Activated T-cell treated with anti-CD3 and anti-CD28 coated beads, Interleukin-2, amount 50 U/mL, for 48 hours (primary cell): ENCODE data around the gene WFDC2.

Experiments used
- DNase-seq, 2 experiments: peaks; one replicate each; pipeline ENCODE4 v3.0.0-alpha.2; 2020

Gene WFDC2

GRCh38 chr20:45469336-45470261 is at the start of gene WFDC2:
Gene WFDC2, plus strand, starts transcription at chr20:45469753. Its CDS starts 29 bp downstream, at chr20:45469782.
- DNase-seq, result no peak

DNA sequence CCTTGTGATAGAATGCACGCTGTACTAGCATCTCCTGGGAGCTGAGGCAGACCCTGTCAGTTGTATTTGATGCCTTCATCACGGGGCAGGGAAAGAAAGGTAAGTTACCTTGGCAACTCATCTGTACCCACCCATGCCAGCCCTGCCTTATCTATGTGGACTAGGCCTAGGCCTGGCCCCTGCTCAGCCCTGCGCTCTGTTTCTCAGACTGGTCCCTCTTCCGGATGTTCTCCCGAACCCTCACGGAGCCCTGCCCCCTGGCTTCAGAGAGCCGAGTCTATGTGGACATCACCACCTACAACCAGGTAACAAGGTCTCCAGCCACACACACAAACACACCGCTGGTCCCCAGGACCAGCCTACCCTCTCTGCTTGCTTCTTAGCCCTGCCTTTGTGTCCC is 49.4 kb upstream of the WFDC2 start:
- no peak for DNase-seq

GRCh38 chr20:45423700-45424099 is 45.9 kb upstream of the WFDC2 start:
- no peak for DNase-seq

DNA sequence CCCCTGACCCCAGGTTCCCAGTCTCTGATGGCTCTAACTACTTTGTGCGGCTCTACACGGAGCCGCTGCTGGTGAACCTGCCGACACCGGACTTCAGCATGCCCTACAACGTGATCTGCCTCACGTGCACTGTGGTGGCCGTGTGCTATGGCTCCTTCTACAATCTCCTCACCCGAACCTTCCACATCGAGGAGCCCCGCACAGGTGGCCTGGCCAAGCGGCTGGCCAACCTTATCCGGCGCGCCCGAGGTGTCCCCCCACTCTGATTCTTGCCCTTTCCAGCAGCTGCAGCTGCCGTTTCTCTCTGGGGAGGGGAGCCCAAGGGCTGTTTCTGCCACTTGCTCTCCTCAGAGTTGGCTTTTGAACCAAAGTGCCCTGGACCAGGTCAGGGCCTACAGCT is 44.0 kb upstream of the WFDC2 start:
- DNase-seq, result no peak

DNA sequence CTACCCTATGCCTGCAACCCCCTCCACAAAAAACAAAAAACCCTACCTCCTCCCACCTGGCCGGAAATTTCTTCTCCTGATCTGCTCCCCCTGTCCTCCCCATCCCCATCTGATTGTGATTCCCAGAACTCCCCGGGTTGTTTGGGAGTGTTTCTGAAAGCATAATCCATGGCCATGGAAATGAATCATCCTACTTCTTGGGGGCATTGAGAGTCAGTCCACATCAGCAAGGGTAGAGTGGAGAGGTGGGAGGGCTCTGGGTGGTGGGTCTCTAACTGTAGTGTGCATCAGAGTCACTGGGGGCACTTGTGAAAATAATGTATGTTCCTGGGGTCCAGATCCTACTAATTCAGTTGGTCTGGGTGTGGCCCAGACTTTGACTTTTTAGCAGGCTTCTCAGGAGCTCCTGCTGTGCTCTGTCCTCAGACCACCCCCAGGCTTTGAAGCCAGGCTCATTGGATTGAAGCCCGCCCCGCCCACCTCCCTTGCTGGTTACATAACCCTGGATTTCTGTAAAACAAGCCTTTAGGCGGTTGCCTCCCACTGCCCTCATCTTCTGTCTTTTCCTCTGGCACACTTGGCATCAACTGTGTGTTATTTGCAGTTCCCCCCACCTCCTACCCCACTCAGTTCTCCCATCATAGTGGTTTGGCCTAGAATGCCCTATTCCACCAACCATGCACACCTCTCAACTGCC is 43.1 kb upstream of the WFDC2 start:
- no peak for DNase-seq

DNA sequence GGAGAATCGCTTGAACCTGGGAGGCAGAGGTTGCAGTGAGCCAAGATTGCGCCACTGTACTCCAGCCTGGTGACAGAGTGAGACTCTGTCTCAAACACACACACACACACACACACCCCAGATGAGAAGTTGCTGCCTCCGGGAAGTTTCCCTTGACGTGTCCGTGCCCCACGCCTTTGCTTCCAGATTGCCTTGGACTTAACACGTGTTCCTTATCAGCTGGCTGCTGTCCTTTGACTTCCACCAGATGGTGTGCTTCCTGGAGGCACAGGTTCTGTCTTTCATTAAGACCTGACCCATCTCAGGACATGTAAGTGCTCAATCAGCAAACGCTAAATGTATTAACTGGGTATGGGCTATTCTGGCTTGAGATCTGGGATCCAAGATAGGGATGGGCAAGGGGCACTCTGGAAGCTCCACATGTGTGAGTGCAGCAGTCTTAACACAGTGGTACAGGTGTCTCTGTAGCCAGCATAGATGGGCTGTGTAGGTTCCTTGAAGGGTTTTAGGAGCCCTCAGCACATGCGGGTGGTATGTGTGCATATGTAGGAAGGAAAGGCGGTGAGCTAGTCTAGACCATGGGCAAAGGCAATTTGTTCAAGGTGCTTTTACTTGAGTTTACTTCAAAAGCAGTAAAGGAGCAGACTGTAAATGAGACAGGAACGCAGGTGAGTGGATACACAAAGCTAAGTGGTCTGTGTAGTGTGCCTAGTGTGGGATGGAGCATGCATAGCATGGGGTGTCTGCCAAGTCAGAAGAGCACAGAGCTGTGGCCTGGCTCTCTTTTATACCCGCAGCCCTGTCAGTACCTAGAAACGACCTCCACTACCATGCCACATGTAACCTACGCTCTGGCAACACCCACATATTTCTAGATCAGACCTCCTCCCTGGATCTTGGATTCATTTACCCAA is 42.1 kb upstream of the WFDC2 start:
- DNase-seq, result no peak

GRCh38 chr20:45429618-45430017 is 39.9 kb upstream of the WFDC2 start:
- no peak for DNase-seq

- DNase-seq, result no peak
Measured at GRCh38 chr20:45432294-45432693, 37.3 kb upstream of the WFDC2 start.

- no peak for DNase-seq
Measured at GRCh38 chr20:45433316-45433715, 36.2 kb upstream of the WFDC2 start.

- no peak for DNase-seq
Measured at GRCh38 chr20:45433976-45434375, 35.6 kb upstream of the WFDC2 start.

- DNase-seq, result peak; percentile 93 to 94
Measured at GRCh38 chr20:45436732-45437485, 32.6 kb upstream of the WFDC2 start.

DNA sequence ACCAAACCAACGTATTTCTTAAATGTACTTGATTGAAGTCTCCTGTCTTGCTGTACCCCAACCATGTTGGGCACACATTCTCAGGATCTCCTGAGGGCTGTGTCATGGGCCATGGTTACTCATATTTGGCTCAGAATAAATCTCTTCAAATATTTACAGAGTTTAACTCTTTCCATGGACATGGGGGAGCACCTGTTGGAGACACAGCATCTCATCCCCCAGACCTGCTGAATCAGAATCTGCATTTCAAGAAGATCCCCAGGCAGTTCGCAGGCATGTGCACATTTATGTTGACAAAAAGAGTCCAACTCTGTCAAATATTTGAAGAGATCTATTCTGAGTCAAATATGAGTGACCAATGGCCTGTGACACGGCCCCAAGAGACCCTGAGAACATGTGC is 29.1 kb upstream of the WFDC2 start:
- no peak for DNase-seq

GRCh38 chr20:45440891-45441685 is 28.5 kb upstream of the WFDC2 start:
- DNase-seq, result no peak

DNA sequence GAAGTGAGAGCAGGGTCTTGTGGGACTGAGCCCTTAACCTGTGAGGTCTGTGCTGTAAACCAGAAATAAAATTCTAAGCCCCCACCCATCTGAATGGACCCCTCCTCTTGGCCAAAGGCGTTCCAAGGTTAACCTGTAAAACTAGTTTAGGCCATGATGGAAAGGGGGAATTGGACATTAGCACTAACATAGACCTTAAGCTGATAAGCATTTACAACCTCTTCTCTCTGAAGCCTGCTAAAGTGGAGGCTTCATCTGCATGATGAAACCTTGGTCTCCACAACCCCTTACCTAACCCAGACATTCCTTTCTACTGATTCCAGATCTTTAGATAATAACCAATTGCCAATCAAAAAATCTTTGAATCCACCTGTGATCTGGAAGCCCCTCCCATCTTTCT is 27.8 kb upstream of the WFDC2 start:
- no peak for DNase-seq

- DNase-seq, result no peak
Measured at GRCh38 chr20:45444050-45444449, 25.5 kb upstream of the WFDC2 start.

GRCh38 chr20:45445805-45446562 is 23.6 kb upstream of the WFDC2 start:
- peak; percentile 62 to 71 for DNase-seq

DNA sequence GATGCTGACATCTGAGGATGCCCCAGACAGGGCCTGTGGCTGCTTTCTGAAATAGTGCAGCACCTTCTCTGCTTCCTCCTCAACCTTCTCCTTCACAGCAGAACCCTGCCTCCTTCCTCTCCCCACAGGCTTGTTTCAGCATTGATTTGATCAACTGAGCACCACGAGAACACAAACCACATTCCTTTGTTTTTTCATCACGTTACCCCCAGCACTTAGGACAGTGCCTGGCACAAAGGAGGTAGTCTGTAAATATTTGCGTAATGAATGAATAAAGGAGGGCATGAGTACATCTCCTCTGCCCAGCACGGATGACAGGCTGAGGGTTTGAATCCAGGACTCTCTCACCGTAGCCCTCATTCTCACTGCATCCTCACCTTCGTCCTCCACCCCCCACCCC is 21.3 kb upstream of the WFDC2 start:
- DNase-seq, result no peak

GRCh38 chr20:45449528-45449927 is 20.0 kb upstream of the WFDC2 start:
- DNase-seq, result no peak

- DNase-seq, result no peak
Measured at GRCh38 chr20:45450097-45450818, 19.3 kb upstream of the WFDC2 start.

DNA sequence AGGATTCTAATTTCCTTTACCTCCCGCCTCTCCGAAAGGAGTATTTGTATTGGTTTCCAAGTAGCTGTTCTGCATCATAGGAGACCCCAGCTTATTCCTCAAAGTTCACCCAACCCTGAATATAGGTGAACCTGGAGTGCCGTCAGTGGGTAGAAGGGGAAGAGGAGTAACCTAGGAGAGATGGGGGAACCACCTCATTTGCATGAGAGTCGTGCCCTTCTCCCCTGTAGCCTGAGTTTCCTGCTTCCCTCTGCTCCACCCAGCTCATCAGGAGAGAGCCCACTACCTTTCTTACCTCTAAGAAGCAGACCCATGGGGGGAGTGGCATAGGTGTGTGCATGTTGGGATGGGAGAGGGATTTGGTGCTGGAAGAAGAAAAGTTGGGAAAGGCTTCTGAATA is 17.3 kb upstream of the WFDC2 start:
- no peak for DNase-seq
